Measurements from ENCODE around the gene BRK1.

BRK1 gene

GRCh38 chr3:10150987-10151386 is 35.5 kb downstream of the BRK1 start:
- TF ChIP-seq EZH2 (IDR thresholded peaks at IDR 0.05; ENCODE audit: borderline replicate concordance, low read length): no peak
- TF ChIP-seq CTCF (IDR thresholded peaks at IDR 0.05; ENCODE audit: low read length): no peak
- Histone ChIP-seq H3K4me1 (ENCODE audit: insufficient read depth, low read length, severe bottlenecking) (peaks cover 5% of the 10 kb centered on the region), H3K9me2 (ENCODE audit: low read depth, low read length) (no peaks in the 10 kb centered on the region), H3K27me3 (ENCODE audit: insufficient read depth, low read length) (no peaks in the 10 kb centered on the region), H3K27ac (ENCODE audit: low read depth, low read length, poor library complexity, severe bottlenecking) (no peak overlapping the region), H3K36me3 (ENCODE audit: insufficient read depth, low read length) (peaks cover 72% of the 10 kb centered on the region), H3K79me2 (ENCODE audit: insufficient read depth, low read length) (peaks cover 13% of the 10 kb centered on the region; the same call in 1 of the 2 replicates), H3F3A (ENCODE audit: insufficient read depth, low read length) (no peaks in the 10 kb centered on the region), H3K9ac (ENCODE audit: low read length) (no peak overlapping the region), H4K20me1 (ENCODE audit: insufficient read depth, low read length) (no peaks in the 10 kb centered on the region), H3K9me3 (ENCODE audit: low read length) (no peaks in the 10 kb centered on the region), H2AFZ (ENCODE audit: low read length) (no peak overlapping the region), H3K4me2 (ENCODE audit: low read length) (no peak overlapping the region), H3K4me3 (ENCODE audit: low read depth, low read length, poor library complexity, severe bottlenecking) (no peak overlapping the region)

GRCh38 chr3:10154335-10155122 is 39.1 kb downstream of the BRK1 start:
- no peak overlapping the region for H3K4me2 ChIP-seq (ENCODE audit: low read length)
- H3K9me2 ChIP-seq (ENCODE audit: low read depth, low read length): no peaks in the 10 kb centered on the region
- H2AFZ ChIP-seq (ENCODE audit: low read length): no peak overlapping the region
- H3F3A ChIP-seq (ENCODE audit: insufficient read depth, low read length): no peaks in the 10 kb centered on the region
- H3K9ac ChIP-seq (ENCODE audit: low read length): no peak overlapping the region
- H3K79me2 ChIP-seq (ENCODE audit: insufficient read depth, low read length): no peaks in the 10 kb centered on the region
- H3K4me1 ChIP-seq (ENCODE audit: insufficient read depth, low read length, severe bottlenecking): no peaks in the 10 kb centered on the region
- H3K4me3 ChIP-seq (ENCODE audit: low read depth, low read length, poor library complexity, severe bottlenecking): no peak overlapping the region
- peaks cover 41% of the 10 kb centered on the region for H3K36me3 ChIP-seq (ENCODE audit: insufficient read depth, low read length)
- H3K27ac ChIP-seq (ENCODE audit: low read depth, low read length, poor library complexity, severe bottlenecking): no peak overlapping the region
- no peaks in the 10 kb centered on the region for H3K9me3 ChIP-seq (ENCODE audit: low read length)
- no peaks in the 10 kb centered on the region for H3K27me3 ChIP-seq (ENCODE audit: insufficient read depth, low read length)
- no peaks in the 10 kb centered on the region for H4K20me1 ChIP-seq (ENCODE audit: insufficient read depth, low read length)
- TF ChIP-seq EZH2 (IDR thresholded peaks at IDR 0.05; ENCODE audit: borderline replicate concordance, low read length) (no peak), CTCF (IDR thresholded peaks at IDR 0.05; ENCODE audit: low read length) (no peak)

GRCh38 chr3:10155123-10155472 is 39.6 kb downstream of the BRK1 start:
- Histone ChIP-seq H3K27me3 (ENCODE audit: insufficient read depth, low read length) (no peaks in the 10 kb centered on the region), H2AFZ (ENCODE audit: low read length) (no peak overlapping the region), H3K4me1 (ENCODE audit: insufficient read depth, low read length, severe bottlenecking) (no peaks in the 10 kb centered on the region), H3K36me3 (ENCODE audit: insufficient read depth, low read length) (peaks cover 35% of the 10 kb centered on the region), H3K4me2 (ENCODE audit: low read length) (no peak overlapping the region), H3K4me3 (ENCODE audit: low read depth, low read length, poor library complexity, severe bottlenecking) (no peak overlapping the region), H3F3A (ENCODE audit: insufficient read depth, low read length) (no peaks in the 10 kb centered on the region), H3K9me2 (ENCODE audit: low read depth, low read length) (no peaks in the 10 kb centered on the region), H3K27ac (ENCODE audit: low read depth, low read length, poor library complexity, severe bottlenecking) (no peak overlapping the region), H3K9me3 (ENCODE audit: low read length) (no peaks in the 10 kb centered on the region), H4K20me1 (ENCODE audit: insufficient read depth, low read length) (no peaks in the 10 kb centered on the region), H3K79me2 (ENCODE audit: insufficient read depth, low read length) (no peaks in the 10 kb centered on the region), H3K9ac (ENCODE audit: low read length) (no peak overlapping the region)
- TF ChIP-seq EZH2 (IDR thresholded peaks at IDR 0.05; ENCODE audit: borderline replicate concordance, low read length): no peak
- no peak for TF ChIP-seq CTCF (IDR thresholded peaks at IDR 0.05; ENCODE audit: low read length)
